ENCODE results near the gene IL22RA2.

The IL22RA2 gene

GRCh38 chr6:137095651-137096238, 77.7 kb downstream of the IL22RA2 start:
- no peak for FAIRE-seq
- no peak for TF ChIP-seq POLR2A (IDR thresholded peaks at IDR 0.05; ENCODE audit: low read depth, low read length)
- DNase-seq (ENCODE audit: insufficient read length, low spot score) = no peak

DNA sequence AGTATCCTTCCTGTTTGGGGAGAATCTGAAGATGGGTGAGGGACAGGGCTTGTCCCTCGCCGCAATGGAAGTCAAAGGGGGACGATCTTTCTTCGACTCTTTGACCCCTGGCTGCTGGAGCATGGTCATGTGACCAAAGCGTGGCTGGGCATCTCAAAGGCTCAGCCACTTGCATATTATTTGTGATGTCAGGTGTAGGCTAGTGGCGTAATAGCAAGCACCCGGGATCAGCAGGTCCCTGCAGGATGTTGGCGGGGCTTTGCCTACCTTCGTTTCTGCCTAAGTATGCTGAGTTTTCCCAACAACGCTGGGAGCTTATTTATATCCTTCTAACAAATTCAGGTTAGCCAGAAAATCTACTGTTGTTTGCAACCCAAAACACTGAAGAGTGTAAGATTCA, 78.4 kb downstream of the IL22RA2 start:
- no peak for FAIRE-seq
- no peak for TF ChIP-seq POLR2A (IDR thresholded peaks at IDR 0.05; ENCODE audit: low read depth, low read length)
- no peak for DNase-seq (ENCODE audit: insufficient read length, low spot score)

DNA sequence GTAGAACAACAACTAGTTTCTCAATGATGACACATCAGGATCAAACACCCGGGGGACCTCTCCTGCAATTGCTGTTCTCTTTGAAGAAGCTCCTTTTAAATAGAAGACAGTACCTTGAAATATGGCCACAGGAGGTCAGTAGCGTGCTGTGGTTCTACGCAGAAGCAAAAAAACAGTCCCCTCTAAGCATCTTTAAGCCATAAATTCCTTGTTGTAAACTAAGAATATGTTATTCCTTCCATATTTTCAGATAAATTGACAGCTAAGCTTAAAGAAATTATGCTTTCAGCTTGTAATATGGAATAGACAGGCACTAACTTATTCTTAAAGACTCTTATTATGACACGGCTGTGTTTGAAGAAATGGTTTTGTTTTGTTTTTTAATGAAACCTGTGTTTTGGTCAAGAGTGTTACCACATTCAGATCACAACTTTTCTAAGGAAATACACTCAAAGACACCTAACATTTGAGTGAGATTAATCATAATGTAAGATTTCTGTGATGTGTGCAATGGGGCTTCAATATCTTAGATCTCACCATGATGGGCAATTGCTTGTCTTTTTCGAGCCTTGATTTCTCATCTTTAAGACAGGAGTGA, 78.9 kb downstream of the IL22RA2 start:
- DNase-seq (ENCODE audit: insufficient read length, low spot score) = no peak
- no peak for TF ChIP-seq POLR2A (IDR thresholded peaks at IDR 0.05; ENCODE audit: low read depth, low read length)
- FAIRE-seq = no peak
